PC-9 (cell line): ENCODE measurements around the gene MCTP2. TPM values are rescaled to one million over a fixed set of nuclear protein-coding genes. Genes with fewer than 3 reads are reported as not detected.

Experiments
- BruUV-seq: library from RNA; stranded (reverse); fragments of 400-500 nt; replicated peaks from 2 replicates; lab custom pipeline; 2021; lab: Mats Ljungman, UMichigan
- CTCF ChIA-PET: fragments of 300-600 bp; sonication (Branson Sonifier 250); formaldehyde crosslinking; loops from one replicate; lab custom pipeline; 2022; ENCODE audit warnings: antibody characterized with exemption; lab: Charles Lee
- POLR2A ChIA-PET: fragments of 300-600 bp; sonication (Branson Sonifier 250); formaldehyde crosslinking; loops from one replicate; lab custom pipeline; 2022; ENCODE audit warnings: antibody characterized with exemption; ENCODE audit not compliant: unreplicated experiment; lab: Charles Lee
- DNase-seq, 2 experiments: peaks; one replicate each; pipeline versions ENCODE4 v3.0.0 to v3.0.0-alpha.2; 2015 to 2022; ENCODE audit warnings: mixed read lengths in 1 of 2
- H2AFZ ChIP-seq: fragments of 200-600 bp; sonication (generic); 2 replicates; pipeline ENCODE4 v1.8.1; 2017; ENCODE audit warnings: antibody characterized with exemption
- H3F3A ChIP-seq: fragments of 200-600 bp; sonication (generic); 2 replicates; pipeline ENCODE4 v1.8.1; 2017; ENCODE audit warnings: antibody characterized with exemption, mild to moderate bottlenecking, low read depth; ENCODE audit not compliant: insufficient read depth
- H3K27ac ChIP-seq: fragments of 200-600 bp; sonication (generic); 2 replicates; pipeline ENCODE4 v1.6.1; 2016; ENCODE audit warnings: mixed run types
- H3K27me3 ChIP-seq: fragments of 200-600 bp; sonication (generic); 2 replicates; pipeline ENCODE4 v1.6.1; 2016; ENCODE audit warnings: low read depth, mixed run types; ENCODE audit not compliant: insufficient read depth
- H3K36me3 ChIP-seq: fragments of 200-600 bp; sonication (generic); 2 replicates; pipeline ENCODE4 v1.6.1; 2016; ENCODE audit warnings: low read depth, mixed run types
- H3K4me1 ChIP-seq: fragments of 200-600 bp; sonication (generic); replicated peaks from 2 replicates; pipeline ENCODE4 v1.6.1; 2016; ENCODE audit warnings: mixed run types; ENCODE audit not compliant: insufficient read depth
- H3K4me2 ChIP-seq: fragments of 200-600 bp; sonication (generic); 2 replicates; pipeline ENCODE4 v1.6.1; 2017; ENCODE audit warnings: mixed run types
- H3K4me3 ChIP-seq: fragments of 200-600 bp; sonication (generic); 2 replicates; pipeline ENCODE4 v1.6.1; 2016; ENCODE audit warnings: mixed run types
- H3K79me2 ChIP-seq: fragments of 200-600 bp; sonication (generic); 2 replicates; pipeline ENCODE4 v1.6.1; 2017; ENCODE audit warnings: low read depth, mixed run types
- H3K9me2 ChIP-seq: fragments of 200-600 bp; sonication (generic); 2 replicates; pipeline ENCODE4 v1.8.1; 2017; ENCODE audit warnings: mild to moderate bottlenecking; ENCODE audit not compliant: insufficient read depth
- H3K9me3 ChIP-seq: fragments of 200-600 bp; sonication (generic); 2 replicates; pipeline ENCODE4 v1.8.1; 2016; ENCODE audit warnings: low read depth; ENCODE audit not compliant: insufficient read depth
- H4K20me1 ChIP-seq: fragments of 200-600 bp; sonication (generic); 2 replicates; pipeline ENCODE4 v1.8.1; 2017; ENCODE audit not compliant: insufficient read depth
- EZH2 ChIP-seq: fragments of 200-600 bp; sonication (generic); IDR thresholded peaks from 2 replicates; pipeline ENCODE4 v1.8.0; 2017; ENCODE audit warnings: antibody characterized with exemption, low read depth
- intact Hi-C: fragments of 100-400 bp; cut with micrococcal nuclease; formaldehyde crosslinking; loops from one replicate; pipeline ENCODE4 v1.10.0; 2022; ENCODE audit not compliant: unreplicated experiment
- total RNA-seq: library from RNA; stranded (reverse); gene quantifications from 2 replicates; pipeline ENCODE4 v1.2.3, GENCODE V29; 2021
- TF ChIP-seq, protein P1 (sequence below): fragments of 200-600 bp; sonication (generic); conservative IDR thresholded peaks from 2 replicates; pipeline ENCODE4 v1.6.1; 2017; ENCODE audit warnings: mixed run types, antibody characterized with exemption, mild to moderate bottlenecking, moderate library complexity

MCTP2 gene
- total RNA-seq, 1 experiment from 2014 or later, result 5.7 TPM

DNA sequence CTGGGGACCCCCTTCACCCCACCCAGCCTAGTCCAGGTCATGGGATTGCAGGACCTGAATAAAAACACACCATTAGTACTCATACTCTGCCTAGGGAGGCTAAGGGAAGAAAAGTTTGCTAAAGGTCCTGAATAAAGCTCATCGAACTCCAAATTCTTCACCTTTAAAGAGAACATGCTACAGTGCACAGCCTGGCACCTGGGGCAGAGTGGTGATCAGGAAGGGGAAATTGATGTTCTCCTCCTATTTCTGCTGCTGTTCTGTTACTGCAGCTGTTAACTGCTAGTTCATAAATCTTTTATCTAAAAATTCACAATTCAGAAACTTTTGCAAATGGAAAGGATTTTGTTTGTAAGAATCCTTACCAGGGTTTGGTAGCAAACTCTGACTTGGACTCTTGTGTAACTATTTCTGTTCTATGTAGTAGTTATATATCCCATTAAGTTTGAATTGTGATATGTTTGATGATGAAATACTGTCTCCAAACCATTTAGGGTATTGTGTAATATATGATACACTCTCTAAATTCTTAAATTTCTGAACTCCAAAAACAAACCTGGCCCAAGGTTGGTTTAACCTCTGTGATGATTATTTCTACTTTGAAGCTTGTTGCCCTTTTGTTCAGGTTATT lies 27.9 kb downstream of the MCTP2 start:
- POLR2A ChIA-PET, result no interaction called here
- Histone ChIP-seq H3K9me2 (no peaks in the 10 kb centered on the region; the same call in 1 of the 2 replicates), H3K79me2 (no peaks in the 10 kb centered on the region), H3K4me1 (no peaks in the 10 kb centered on the region), H3K9me3 (no peaks in the 10 kb centered on the region), H2AFZ (no peak overlapping the region), H3K4me3 (no peak overlapping the region), H3K27me3 (no peaks in the 10 kb centered on the region), H3K36me3 (no peaks in the 10 kb centered on the region), H4K20me1 (no peaks in the 10 kb centered on the region; the same call in 1 of the 2 replicates), H3K4me2 (no peak overlapping the region), H3K27ac (no peak overlapping the region), H3F3A (no peaks in the 10 kb centered on the region)
- TF ChIP-seq, protein P1, sequence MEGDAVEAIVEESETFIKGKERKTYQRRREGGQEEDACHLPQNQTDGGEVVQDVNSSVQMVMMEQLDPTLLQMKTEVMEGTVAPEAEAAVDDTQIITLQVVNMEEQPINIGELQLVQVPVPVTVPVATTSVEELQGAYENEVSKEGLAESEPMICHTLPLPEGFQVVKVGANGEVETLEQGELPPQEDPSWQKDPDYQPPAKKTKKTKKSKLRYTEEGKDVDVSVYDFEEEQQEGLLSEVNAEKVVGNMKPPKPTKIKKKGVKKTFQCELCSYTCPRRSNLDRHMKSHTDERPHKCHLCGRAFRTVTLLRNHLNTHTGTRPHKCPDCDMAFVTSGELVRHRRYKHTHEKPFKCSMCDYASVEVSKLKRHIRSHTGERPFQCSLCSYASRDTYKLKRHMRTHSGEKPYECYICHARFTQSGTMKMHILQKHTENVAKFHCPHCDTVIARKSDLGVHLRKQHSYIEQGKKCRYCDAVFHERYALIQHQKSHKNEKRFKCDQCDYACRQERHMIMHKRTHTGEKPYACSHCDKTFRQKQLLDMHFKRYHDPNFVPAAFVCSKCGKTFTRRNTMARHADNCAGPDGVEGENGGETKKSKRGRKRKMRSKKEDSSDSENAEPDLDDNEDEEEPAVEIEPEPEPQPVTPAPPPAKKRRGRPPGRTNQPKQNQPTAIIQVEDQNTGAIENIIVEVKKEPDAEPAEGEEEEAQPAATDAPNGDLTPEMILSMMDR, result no peak
- TF ChIP-seq EZH2, result no peak
- DNase-seq, result no peak
- CTCF ChIA-PET, result no interaction called here
- no TSS peak for BruUV-seq
- intact Hi-C loops, result no loop called here

DNA sequence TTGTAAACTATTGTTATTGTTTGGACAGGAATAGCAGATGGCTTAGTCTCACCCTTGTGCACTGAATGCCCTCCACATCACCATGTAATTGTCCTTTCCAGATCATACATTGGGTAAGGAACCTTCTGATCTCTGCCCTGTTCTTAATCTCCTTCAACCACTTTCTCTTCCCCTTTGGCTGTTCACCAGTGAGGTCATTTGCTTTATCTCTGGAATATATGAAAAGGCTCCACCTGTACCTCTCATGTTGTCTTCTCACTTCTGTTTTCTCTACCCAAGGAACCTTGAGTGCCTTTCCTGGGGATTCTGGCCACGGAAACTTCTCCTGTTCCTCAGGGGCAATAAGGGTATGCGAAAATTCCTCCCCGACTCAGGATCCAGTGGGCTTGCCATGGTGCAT lies 28.5 kb downstream of the MCTP2 start:
- Histone ChIP-seq H3K4me3 (no peak overlapping the region), H3K79me2 (no peaks in the 10 kb centered on the region), H3K4me2 (no peak overlapping the region), H3K9me2 (no peaks in the 10 kb centered on the region; the same call in 1 of the 2 replicates), H4K20me1 (no peaks in the 10 kb centered on the region; the same call in 1 of the 2 replicates), H3F3A (no peaks in the 10 kb centered on the region), H3K4me1 (no peaks in the 10 kb centered on the region), H3K36me3 (no peaks in the 10 kb centered on the region), H3K27ac (no peak overlapping the region), H3K9me3 (no peaks in the 10 kb centered on the region), H3K27me3 (no peaks in the 10 kb centered on the region), H2AFZ (no peak overlapping the region)
- BruUV-seq, result no TSS peak
- TF ChIP-seq EZH2, result no peak
- TF ChIP-seq, protein P1, result no peak
- DNase-seq, result no peak
- ChIA-PET POLR2A (no interaction called here), CTCF (no interaction called here)
- intact Hi-C loops, result no loop called here

DNA sequence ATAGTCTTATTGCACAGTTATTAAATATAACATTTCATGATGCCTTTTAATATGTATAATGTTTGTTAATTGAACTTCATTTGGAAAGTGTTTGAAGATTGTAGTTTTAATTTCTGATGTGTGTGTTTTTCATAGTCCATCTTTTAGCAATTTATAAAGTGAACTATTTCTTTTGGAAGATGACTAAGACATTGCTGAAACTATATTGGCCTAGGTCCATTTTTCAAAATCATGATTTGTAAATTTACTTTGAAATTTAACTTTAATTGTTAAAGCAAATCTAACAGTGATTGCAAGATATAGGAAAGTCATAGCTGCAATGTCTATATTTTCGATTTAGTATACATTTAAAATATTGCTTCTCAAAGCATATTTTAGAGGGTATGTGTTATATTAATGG lies 30.8 kb downstream of the MCTP2 start:
- POLR2A ChIA-PET, result no interaction called here
- no peak for TF ChIP-seq EZH2
- H3K79me2 ChIP-seq, result no peaks in the 10 kb centered on the region
- no peak overlapping the region for H3K27ac ChIP-seq
- CTCF ChIA-PET, result interaction anchor here (0.6 kb wide), 1 partner anchor 14 kb away, joined by 3 read pairs; no protein-coding TSS in a partner anchor
- no peak overlapping the region for H3K4me3 ChIP-seq
- no peak overlapping the region for H3K4me2 ChIP-seq
- H3F3A ChIP-seq, result no peaks in the 10 kb centered on the region
- H3K36me3 ChIP-seq, result no peaks in the 10 kb centered on the region
- no peaks in the 10 kb centered on the region for H3K9me3 ChIP-seq
- no peaks in the 10 kb centered on the region; the same call in 1 of the 2 replicates for H4K20me1 ChIP-seq
- no peaks in the 10 kb centered on the region for H3K27me3 ChIP-seq
- no TSS peak for BruUV-seq
- DNase-seq, result no peak
- H3K9me2 ChIP-seq, result no peaks in the 10 kb centered on the region; the same call in 1 of the 2 replicates
- no peak overlapping the region for H2AFZ ChIP-seq
- H3K4me1 ChIP-seq, result no peaks in the 10 kb centered on the region
- intact Hi-C loops, result no loop called here
